H1 (cell line): ENCODE data around the gene DCDC2B. TPM values are rescaled to one million over a fixed set of nuclear protein-coding genes. Genes with fewer than 3 reads are reported as not detected.

ENCODE experiments used
- CTCF ChIA-PET: fragments of 300-600 bp; sonication (Branson Sonifier 250); formaldehyde crosslinking; loops from one replicate; lab custom pipeline; 2021; ENCODE audit not compliant: partially characterized antibody; lab: Charles Lee
- POLR2A ChIA-PET: fragments of 300-600 bp; sonication (Branson Sonifier 250); formaldehyde crosslinking; loops from one replicate; lab custom pipeline; 2021; ENCODE audit warnings: inconsistent platforms; ENCODE audit not compliant: partially characterized antibody; lab: Charles Lee
- DNase-seq, 2 experiments: peaks; one replicate each; pipeline versions ENCODE4 v3.0.0 to v3.0.0-alpha.2; 2010 to 2022; ENCODE audit warnings: low spot score in 2 of 2, low read depth in 1 of 2, mixed read lengths in 1 of 2
- FAIRE-seq: peaks from 2 replicates; lab custom pipeline; 2011; peaks lifted over from hg19 to GRCh38; lab: Jason Lieb, UNC
- H2AFZ ChIP-seq: 2 replicates; pipeline ENCODE4 v1.8.1; 2012; ENCODE audit warnings: low read length, inconsistent platforms
- H2AK5ac ChIP-seq: 2 replicates; pipeline ENCODE4 v1.6.1; 2013; ENCODE audit warnings: low read depth, low read length
- H2BK120ac ChIP-seq: replicated peaks from 2 replicates; pipeline ENCODE3; 2013; ENCODE audit warnings: low read depth, low read length, inconsistent platforms
- H2BK12ac ChIP-seq: 2 replicates; pipeline ENCODE4 v1.6.1; 2013; ENCODE audit warnings: low read depth, low read length
- H2BK15ac ChIP-seq: 2 replicates; pipeline ENCODE4 v1.6.1; 2013; ENCODE audit warnings: low read length
- H2BK20ac ChIP-seq: 2 replicates; pipeline ENCODE4 v1.6.1; 2013; ENCODE audit warnings: low read length
- H2BK5ac ChIP-seq: 2 replicates; pipeline ENCODE4 v1.6.1; 2013; ENCODE audit warnings: low read depth, low read length
- H3K14ac ChIP-seq: 2 replicates; pipeline ENCODE4 v1.6.1; 2013; ENCODE audit warnings: inconsistent platforms; ENCODE audit not compliant: insufficient read length
- H3K18ac ChIP-seq: 2 replicates; pipeline ENCODE4 v1.6.1; 2013; ENCODE audit warnings: low read length; ENCODE audit errors: extremely low read depth
- H3K23ac ChIP-seq: 2 replicates; pipeline ENCODE4 v1.6.1; 2013; ENCODE audit warnings: inconsistent platforms; ENCODE audit not compliant: insufficient read length
- H3K23me2 ChIP-seq: 2 replicates; pipeline ENCODE4 v1.6.1; 2013; ENCODE audit warnings: low read depth, low read length
- H3K27ac ChIP-seq: 2 replicates; pipeline ENCODE4 v1.6.1; 2011; ENCODE audit warnings: low read depth, low read length, inconsistent platforms
- H3K27me3 ChIP-seq, 4 experiments: replicated peaks in 1 of 4; 1 replicate in 1 of 4; 2 replicates in 3 of 4; pipeline versions ENCODE4 v1.6.1 to v1.8.1; 2011 to 2013; ENCODE audit warnings: low read length in 3 of 4, mild to moderate bottlenecking in 3 of 4, inconsistent platforms in 2 of 4, mixed read lengths in 2 of 4, moderate library complexity in 1 of 4; ENCODE audit not compliant: control insufficient read depth in 3 of 4, insufficient read depth in 3 of 4; ENCODE audit errors: extremely low read depth in 1 of 4
- H3K36me3 ChIP-seq, 4 experiments: 2 replicates each; pipeline versions ENCODE4 v1.6.1 to v1.8.1; 2011 to 2013; ENCODE audit warnings: mild to moderate bottlenecking in 4 of 4, low read length in 3 of 4, moderate library complexity in 2 of 4, control low read depth in 1 of 4, inconsistent platforms in 1 of 4; ENCODE audit not compliant: insufficient read depth in 4 of 4, control insufficient read depth in 2 of 4
- H3K4ac ChIP-seq: replicated peaks from 2 replicates; pipeline ENCODE3; 2013; ENCODE audit warnings: low read length, low read depth, mixed read lengths, inconsistent platforms; ENCODE audit not compliant: insufficient read length
- H3K4me1 ChIP-seq, 4 experiments: replicated peaks in 1 of 4; 1 replicate in 1 of 4; 2 replicates in 3 of 4; pipeline versions ENCODE4 v1.6.1 to v1.8.1; 2011 to 2013; ENCODE audit warnings: low read length in 3 of 4, inconsistent platforms in 2 of 4, mixed read lengths in 1 of 4; ENCODE audit not compliant: insufficient read depth in 4 of 4, control insufficient read depth in 3 of 4
- H3K4me2 ChIP-seq, 2 experiments: 2 replicates each; pipeline versions ENCODE4 v1.6.1 to v1.8.1; 2011 to 2013; ENCODE audit warnings: low read depth in 2 of 2, low read length in 2 of 2, control low read depth in 1 of 2, inconsistent platforms in 1 of 2, mild to moderate bottlenecking in 1 of 2; ENCODE audit not compliant: insufficient read depth in 1 of 2
- H3K4me3 ChIP-seq, 4 experiments: fragments of 200-600, 300-600 bp in 1 of 4; sonication (generic), shearing (Covaris generic), sonication (Bioruptor Twin) in 1 of 4; 2 replicates each; pipeline versions ENCODE4 v1.5.1 to v1.8.1; 2011 to 2016; ENCODE audit warnings: low read length in 4 of 4, low read depth in 3 of 4, control low read depth in 2 of 4, inconsistent platforms in 2 of 4, mild to moderate bottlenecking in 2 of 4, mixed read lengths in 1 of 4, moderate library complexity in 1 of 4; ENCODE audit not compliant: insufficient read depth in 2 of 4; ENCODE audit errors: extremely low read depth in 1 of 4
- H3K56ac ChIP-seq: replicated peaks from 2 replicates; pipeline ENCODE3; 2013; ENCODE audit warnings: low read depth, mild to moderate bottlenecking, mixed read lengths, low read length, inconsistent platforms; ENCODE audit not compliant: insufficient read length
- H3K79me1 ChIP-seq: 2 replicates; pipeline ENCODE4 v1.6.1; 2013; ENCODE audit warnings: low read depth, low read length, control low read depth
- H3K79me2 ChIP-seq, 2 experiments: 2 replicates each; pipeline versions ENCODE4 v1.6.1 to v1.8.1; 2012 to 2013; ENCODE audit warnings: low read length in 2 of 2, mild to moderate bottlenecking in 2 of 2, inconsistent platforms in 1 of 2; ENCODE audit not compliant: insufficient read depth in 2 of 2, control insufficient read depth in 1 of 2
- H3K9ac ChIP-seq, 4 experiments: replicated peaks in 1 of 4; 1 replicate in 1 of 4; 2 replicates in 3 of 4; pipeline versions ENCODE4 v1.6.1 to v1.8.1; 2011 to 2013; ENCODE audit warnings: low read depth in 3 of 4, low read length in 3 of 4, control low read depth in 2 of 4, mild to moderate bottlenecking in 2 of 4, moderate library complexity in 2 of 4, inconsistent platforms in 1 of 4; ENCODE audit errors: extremely low read depth in 1 of 4
- H3K9me3 ChIP-seq, 2 experiments: 2 replicates each; pipeline versions ENCODE4 v1.6.1 to v1.8.1; 2012 to 2013; ENCODE audit warnings: mild to moderate bottlenecking in 2 of 2, moderate library complexity in 2 of 2, control low read depth in 1 of 2, inconsistent platforms in 1 of 2, low read depth in 1 of 2, low read length in 1 of 2, mixed read lengths in 1 of 2; ENCODE audit not compliant: insufficient read depth in 2 of 2
- H4K20me1 ChIP-seq, 2 experiments: replicated peaks in 1 of 2; 2 replicates each; pipeline versions ENCODE3 to v1.8.1; 2011 to 2013; ENCODE audit warnings: inconsistent platforms in 2 of 2, low read length in 2 of 2, mild to moderate bottlenecking in 1 of 2; ENCODE audit not compliant: insufficient read depth in 2 of 2, control insufficient read depth in 1 of 2
- H4K5ac ChIP-seq: 2 replicates; pipeline ENCODE4 v1.6.1; 2013; ENCODE audit warnings: low read length, low read depth, mixed read lengths, inconsistent platforms; ENCODE audit not compliant: insufficient read length
- H4K8ac ChIP-seq: 2 replicates; pipeline ENCODE4 v1.8.0; 2013; ENCODE audit warnings: mild to moderate bottlenecking, moderate library complexity, low read length, inconsistent platforms; ENCODE audit not compliant: insufficient read depth; ENCODE audit errors: extremely low read depth
- H4K91ac ChIP-seq: replicated peaks from 2 replicates; pipeline ENCODE3; 2013; ENCODE audit warnings: low read length, mixed read lengths, inconsistent platforms; ENCODE audit not compliant: insufficient read length
- WGBS, 2 experiments: shearing (Covaris generic) in 1 of 2; methylation state at CpG; one replicate each; pipeline versions ENCODE4 v1.1.6 to v1.1.7; 2013 to 2015; ENCODE audit warnings: low lambda C conversion rate in 2 of 2, mixed read lengths in 2 of 2, inconsistent platforms in 1 of 2, low coverage in 1 of 2, missing lambda C conversion rate in 1 of 2; ENCODE audit not compliant: insufficient replicate concordance in 2 of 2, insufficient coverage in 1 of 2, insufficient read length in 1 of 2; ENCODE audit errors: extremely low coverage in 1 of 2, missing lambda C conversion rate in 1 of 2; 5-methylcytosine and 5-hydroxymethylcytosine counted together
- polyA plus RNA-seq, 7 experiments: library from polyadenylated mRNA; depleted of rRNA in 3 of 7; stranded (reverse) in 5 of 7; unstranded in 2 of 7; fragments of >200 nt in 5 of 7; fragments of 200-250 nt in 2 of 7; gene quantifications; 1 replicate in 5 of 7; 2 replicates in 1 of 7; 4 replicates in 1 of 7; pipeline versions ENCODE4 v1.2.1 to v1.2.3, GENCODE V29; 2011 to 2013; ENCODE audit warnings: missing spikeins in 2 of 7, mixed read lengths in 2 of 7
- total RNA-seq: library from RNA; stranded (reverse); fragmentation: NEBNext Ultra II Directional; extraction: Animal tissue kit (Norgen Biotek cat#: 25700); gene quantifications from 2 replicates; pipeline ENCODE4 v1.2.1, GENCODE V29; 2021

DCDC2B gene
- total and polyA plus RNA-seq, 2 of the 8 experiments (the other 6 are each of a cell fraction or from before 2014, with no cell fraction given): not detected

GRCh38 chr1:32221581-32221979 lies 12.7 kb downstream of the DCDC2B start:
- no peak overlapping the region for H3K27ac ChIP-seq
- no peak overlapping the region for H3K14ac ChIP-seq
- peak overlapping the region; percentile 65 to 84 for H3K4me2 ChIP-seq
- H4K5ac ChIP-seq: no peak overlapping the region
- peaks cover 0 to 24% of the 10 kb centered on the region in 2 experiments; a peak in 3 of 4 replicates for H3K79me2 ChIP-seq
- H4K8ac ChIP-seq: no peak overlapping the region
- H4K20me1 ChIP-seq: peaks cover 0 to 4% of the 10 kb centered on the region in 2 experiments
- peak overlapping the region; percentile 68; the same call in 1 of the 2 replicates for H2BK5ac ChIP-seq
- peaks cover 6 to 22% (median 15%) of the 10 kb centered on the region in 4 experiments; a peak in 7 of 8 replicates for H3K36me3 ChIP-seq
- no peaks in the 10 kb centered on the region for H3K9me3 ChIP-seq
- H2BK20ac ChIP-seq: no peak overlapping the region
- H3K18ac ChIP-seq: no peak overlapping the region
- POLR2A ChIA-PET: interaction anchor here (0.6 to 8.0 kb wide), 11 partner anchors 10 to 116 kb away, joined by 3 to 52 read pairs (median 5); partner anchors contain the start of genes DCDC2B and IQCC
- no peak overlapping the region for H3K4ac ChIP-seq
- no peak overlapping the region for H3K56ac ChIP-seq
- no peak overlapping the region for H2AFZ ChIP-seq
- FAIRE-seq (no peak), DNase-seq (no peak)
- H3K23ac ChIP-seq: no peak overlapping the region
- no peak overlapping the region for H2BK12ac ChIP-seq
- H3K4me3 ChIP-seq: peak overlapping the region; percentile 66 to 97 (median 88)
- CTCF ChIA-PET: interaction anchor here (1.0 to 1.9 kb wide), 3 partner anchors 9 to 94 kb away, joined by 3 to 7 read pairs (median 5); partner anchors contain the start of gene DCDC2B
- no peak overlapping the region for H2BK120ac ChIP-seq
- peak overlapping the region in 3 of 4 experiments; percentile 15 to 54 (median 52); a peak in 4 of 7 replicates for H3K9ac ChIP-seq
- peaks cover 2% of the 10 kb centered on the region; the same call in 1 of the 2 replicates for H3K79me1 ChIP-seq
- no peak overlapping the region for H4K91ac ChIP-seq
- H3K27me3 ChIP-seq: no peaks in the 10 kb centered on the region
- H2BK15ac ChIP-seq: no peak overlapping the region
- no peak overlapping the region for H2AK5ac ChIP-seq
- 10% methylated on average over 13 of the region's 13 CpGs; no CpG with 5 or more reads in 1 of the 2 experiments for WGBS, 2 experiments
- H3K23me2 ChIP-seq: peaks cover 8% of the 10 kb centered on the region; the same call in 1 of the 2 replicates
- peaks cover 0 to 7% (median 2%) of the 10 kb centered on the region in 4 experiments; a peak in 3 of 7 replicates for H3K4me1 ChIP-seq
